ENCODE measurements around the gene ATL3.
"Not testable (repeated sequence)": the region's sequence is repeated elsewhere in the genome, so short reads cannot be mapped to it uniquely, and the experiment has no call there.

ATL3 gene

DNA sequence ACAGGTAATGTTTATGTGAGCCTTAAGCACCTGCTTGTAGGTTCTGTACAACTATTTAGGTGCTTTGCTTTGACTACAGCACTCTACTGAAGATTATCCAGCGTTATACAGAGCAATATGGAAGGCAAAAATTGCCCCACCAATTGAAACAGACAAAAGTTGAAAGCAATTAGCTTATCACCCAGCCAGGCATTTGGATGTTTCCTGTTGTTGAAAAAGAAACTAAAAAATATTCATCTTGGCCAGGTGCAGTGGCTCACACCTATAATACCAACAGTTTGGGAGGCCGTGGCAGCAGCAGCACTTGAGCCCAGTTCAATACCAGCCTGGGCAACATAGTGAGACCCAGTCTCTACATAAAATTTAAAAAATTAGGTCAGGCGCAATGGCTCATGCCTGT is 18.5 kb downstream of the ATL3 start:
- Histone ChIP-seq H3K9me3 (ENCODE audit: control insufficient read depth, insufficient read depth, low read depth, low read length) (no peaks in the 10 kb centered on the region), H3K4me1 (ENCODE audit: control insufficient read depth, insufficient read depth, low read length) (no peaks in the 10 kb centered on the region), H3K27ac (ENCODE audit: low read depth, low read length) (no peak overlapping the region), H3K4me3 (ENCODE audit: low read depth, low read length) (no peak overlapping the region), H3K36me3 (ENCODE audit: control insufficient read depth, insufficient read depth, low read length) (peaks cover 48% of the 10 kb centered on the region), H3K27me3 (ENCODE audit: control insufficient read depth, insufficient read depth, low read length) (no peaks in the 10 kb centered on the region), H3K9ac (ENCODE audit: low read length) (no peak overlapping the region)

DNA sequence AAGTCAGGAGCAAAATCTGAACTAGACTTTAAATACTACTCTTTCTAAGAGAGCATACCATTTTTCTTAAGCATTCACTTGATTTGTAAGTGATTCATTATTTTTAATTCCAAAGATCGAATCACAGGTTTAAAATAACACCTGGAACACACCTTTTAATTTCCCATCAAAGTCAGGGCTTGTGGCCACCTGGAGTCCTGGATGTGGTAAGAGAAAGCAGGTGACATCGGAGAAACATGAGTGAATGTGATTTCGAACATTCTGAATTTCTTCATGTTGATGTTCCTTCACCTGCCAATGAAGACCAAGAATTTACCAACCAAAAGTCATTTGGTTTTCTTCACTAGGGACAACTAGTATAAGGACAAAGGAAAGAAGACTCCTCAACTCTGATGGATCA is 28.0 kb downstream of the ATL3 start:
- Histone ChIP-seq H3K9ac (ENCODE audit: low read length) (no peak overlapping the region), H3K27ac (ENCODE audit: low read depth, low read length) (no peak overlapping the region), H3K4me1 (ENCODE audit: control insufficient read depth, insufficient read depth, low read length) (no peaks in the 10 kb centered on the region), H3K9me3 (ENCODE audit: control insufficient read depth, insufficient read depth, low read depth, low read length) (no peaks in the 10 kb centered on the region), H3K36me3 (ENCODE audit: control insufficient read depth, insufficient read depth, low read length) (peaks cover 59% of the 10 kb centered on the region), H3K4me3 (ENCODE audit: low read depth, low read length) (no peak overlapping the region), H3K27me3 (ENCODE audit: control insufficient read depth, insufficient read depth, low read length) (no peaks in the 10 kb centered on the region)

DNA sequence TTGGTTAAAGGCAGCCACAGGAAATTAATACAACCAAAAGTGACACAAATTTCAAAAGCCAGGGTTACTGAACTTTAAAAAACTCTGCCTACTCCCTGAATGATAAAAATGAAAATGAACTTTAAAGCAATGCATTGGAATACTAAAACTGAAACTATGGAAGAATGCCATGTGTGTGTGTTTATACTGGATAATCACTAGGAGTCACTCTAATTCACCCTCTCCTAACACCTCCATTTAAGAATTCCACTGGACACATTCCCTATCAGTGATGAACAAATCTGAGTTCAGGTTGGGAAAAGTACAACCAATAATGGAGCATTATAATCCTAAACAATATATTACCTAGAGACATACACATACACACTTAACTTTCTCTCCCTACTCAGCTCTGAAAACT is 29.4 kb downstream of the ATL3 start:
- no peaks in the 10 kb centered on the region for H3K4me1 ChIP-seq (ENCODE audit: control insufficient read depth, insufficient read depth, low read length)
- peaks cover 50% of the 10 kb centered on the region for H3K36me3 ChIP-seq (ENCODE audit: control insufficient read depth, insufficient read depth, low read length)
- H3K27me3 ChIP-seq (ENCODE audit: control insufficient read depth, insufficient read depth, low read length), result no peaks in the 10 kb centered on the region
- no peak overlapping the region for H3K4me3 ChIP-seq (ENCODE audit: low read depth, low read length)
- H3K9me3 ChIP-seq (ENCODE audit: control insufficient read depth, insufficient read depth, low read depth, low read length), result no peaks in the 10 kb centered on the region
- H3K9ac ChIP-seq (ENCODE audit: low read length), result no peak overlapping the region
- no peak overlapping the region for H3K27ac ChIP-seq (ENCODE audit: low read depth, low read length)

DNA sequence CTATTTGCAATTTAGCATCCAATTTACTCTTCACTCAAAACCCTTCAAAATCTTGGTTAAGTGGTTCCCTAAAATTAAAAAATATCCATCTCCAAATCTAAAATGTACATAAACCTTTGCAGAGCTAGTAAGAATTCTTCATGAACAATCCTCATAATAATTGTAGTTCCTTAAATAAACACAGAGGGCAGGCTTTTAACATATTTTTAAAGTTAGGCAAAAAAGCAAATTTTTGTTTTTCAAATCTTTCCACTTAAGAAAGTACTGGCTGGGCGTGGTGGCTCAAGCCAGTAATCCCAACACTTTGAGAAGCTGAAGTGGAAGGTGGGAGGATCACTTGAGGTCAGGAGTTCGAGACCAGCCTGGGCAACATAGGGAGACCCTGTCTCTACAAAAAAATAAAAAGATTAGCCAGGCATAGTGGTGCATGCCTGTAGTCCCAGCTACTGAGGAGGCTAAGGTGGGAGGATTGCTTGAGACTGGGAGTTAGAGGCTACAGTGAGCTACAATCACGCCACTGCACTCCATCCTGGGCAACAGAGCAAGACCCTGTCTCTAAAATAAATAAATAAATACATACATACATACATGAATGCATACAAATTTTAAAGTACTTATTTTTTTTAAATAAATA is 31.9 kb downstream of the ATL3 start:
- Histone ChIP-seq H3K36me3 (ENCODE audit: control insufficient read depth, insufficient read depth, low read length) (peaks cover 45% of the 10 kb centered on the region), H3K27me3 (ENCODE audit: control insufficient read depth, insufficient read depth, low read length) (no peaks in the 10 kb centered on the region), H3K4me3 (ENCODE audit: low read depth, low read length) (no peak overlapping the region), H3K27ac (ENCODE audit: low read depth, low read length) (no peak overlapping the region), H3K9ac (ENCODE audit: low read length) (no peak overlapping the region), H3K9me3 (ENCODE audit: control insufficient read depth, insufficient read depth, low read depth, low read length) (no peaks in the 10 kb centered on the region), H3K4me1 (ENCODE audit: control insufficient read depth, insufficient read depth, low read length) (peaks cover 4% of the 10 kb centered on the region)

DNA sequence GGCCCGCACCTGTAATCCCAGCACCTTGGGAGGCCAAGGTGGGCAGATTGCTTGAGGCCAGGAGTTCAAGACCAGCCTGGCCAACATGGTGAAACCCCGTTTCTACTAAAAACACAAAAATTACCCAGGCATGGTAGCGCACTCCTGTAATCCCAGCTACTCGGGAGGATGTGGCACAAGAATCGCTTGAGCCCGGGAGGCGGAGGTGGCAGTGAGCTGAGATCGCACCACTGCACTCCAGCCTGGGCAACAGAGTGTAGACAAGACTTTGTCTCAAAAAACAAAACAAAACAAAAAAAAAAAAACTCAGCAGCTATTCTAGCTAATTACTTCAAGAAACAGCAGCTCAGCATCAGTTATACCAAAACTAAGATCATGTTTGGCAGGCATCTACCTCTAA is 32.7 kb downstream of the ATL3 start:
- H3K27ac ChIP-seq (ENCODE audit: low read depth, low read length); H3K4me1 ChIP-seq (ENCODE audit: control insufficient read depth, insufficient read depth, low read length); H3K9me3 ChIP-seq (ENCODE audit: control insufficient read depth, insufficient read depth, low read depth, low read length); H3K4me3 ChIP-seq (ENCODE audit: low read depth, low read length); H3K27me3 ChIP-seq (ENCODE audit: control insufficient read depth, insufficient read depth, low read length); H3K9ac ChIP-seq (ENCODE audit: low read length): not testable (repeated sequence)
- peaks cover 38% of the 10 kb centered on the region for H3K36me3 ChIP-seq (ENCODE audit: control insufficient read depth, insufficient read depth, low read length)

DNA sequence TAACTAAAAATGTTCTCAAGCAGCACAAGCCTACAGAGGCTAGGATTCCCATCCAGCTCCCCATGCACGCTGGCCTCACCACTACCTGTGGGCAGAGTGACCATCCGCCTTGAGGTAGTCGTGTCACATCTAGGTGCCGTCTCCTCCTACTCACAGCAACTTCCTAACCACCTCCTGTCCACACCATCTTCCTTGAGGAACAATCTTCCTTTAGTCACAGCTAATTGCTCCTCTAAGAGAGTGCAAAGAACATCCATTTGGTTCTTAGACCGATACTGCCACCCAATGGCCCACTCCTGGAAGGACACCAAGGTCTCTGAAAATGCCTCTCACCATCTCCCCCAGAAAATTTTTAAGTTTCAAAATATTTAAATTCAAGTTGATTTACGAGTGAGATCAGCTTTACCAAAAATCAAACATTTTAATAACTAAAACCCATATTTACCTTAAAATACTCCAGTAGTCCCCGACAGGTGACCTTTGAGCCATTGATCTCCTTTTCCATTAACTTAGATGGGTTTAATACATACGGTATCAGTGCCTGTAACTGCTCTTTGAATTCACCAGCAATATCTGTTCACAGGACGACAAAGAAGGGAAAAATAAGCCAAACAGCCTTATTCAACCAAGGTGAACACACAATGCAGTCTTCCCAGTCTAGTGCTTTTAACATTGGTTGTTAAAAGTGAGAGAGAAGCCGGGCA is 35.3 kb downstream of the ATL3 start:
- no peaks in the 10 kb centered on the region for H3K9me3 ChIP-seq (ENCODE audit: control insufficient read depth, insufficient read depth, low read depth, low read length)
- no peak overlapping the region for H3K9ac ChIP-seq (ENCODE audit: low read length)
- H3K36me3 ChIP-seq (ENCODE audit: control insufficient read depth, insufficient read depth, low read length), result peaks cover 37% of the 10 kb centered on the region
- no peak overlapping the region for H3K4me3 ChIP-seq (ENCODE audit: low read depth, low read length)
- no peak overlapping the region for H3K27ac ChIP-seq (ENCODE audit: low read depth, low read length)
- no peaks in the 10 kb centered on the region for H3K27me3 ChIP-seq (ENCODE audit: control insufficient read depth, insufficient read depth, low read length)
- H3K4me1 ChIP-seq (ENCODE audit: control insufficient read depth, insufficient read depth, low read length), result peaks cover 4% of the 10 kb centered on the region

DNA sequence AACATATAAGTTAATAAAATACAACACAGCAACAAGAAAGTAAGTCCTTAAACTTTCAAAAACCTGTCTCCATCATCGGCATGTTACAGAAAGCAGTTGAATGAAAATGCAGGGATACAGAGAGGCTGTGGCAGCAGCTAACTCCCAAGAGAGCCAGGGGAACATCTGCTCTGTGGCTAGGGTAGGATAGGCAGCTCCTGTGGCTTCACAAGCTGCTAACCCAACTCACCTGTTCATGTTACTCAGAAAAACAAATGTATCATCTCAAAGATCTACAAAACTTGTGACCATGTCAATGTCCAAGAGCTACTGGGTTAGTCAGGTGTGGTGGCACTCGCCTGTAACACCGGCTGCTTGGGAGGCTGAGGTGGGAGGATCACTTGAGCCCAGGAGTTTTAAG is 41.8 kb downstream of the ATL3 start:
- Histone ChIP-seq H3K9me3 (ENCODE audit: control insufficient read depth, insufficient read depth, low read depth, low read length) (no peaks in the 10 kb centered on the region), H3K27me3 (ENCODE audit: control insufficient read depth, insufficient read depth, low read length) (no peaks in the 10 kb centered on the region), H3K4me3 (ENCODE audit: low read depth, low read length) (no peak overlapping the region), H3K27ac (ENCODE audit: low read depth, low read length) (no peak overlapping the region), H3K4me1 (ENCODE audit: control insufficient read depth, insufficient read depth, low read length) (0 out of 2 replicates have a peak, but pooled peaks cover 4% of the 10 kb centered on the region), H3K36me3 (ENCODE audit: control insufficient read depth, insufficient read depth, low read length) (peaks cover 52% of the 10 kb centered on the region), H3K9ac (ENCODE audit: low read length) (no peak overlapping the region)

DNA sequence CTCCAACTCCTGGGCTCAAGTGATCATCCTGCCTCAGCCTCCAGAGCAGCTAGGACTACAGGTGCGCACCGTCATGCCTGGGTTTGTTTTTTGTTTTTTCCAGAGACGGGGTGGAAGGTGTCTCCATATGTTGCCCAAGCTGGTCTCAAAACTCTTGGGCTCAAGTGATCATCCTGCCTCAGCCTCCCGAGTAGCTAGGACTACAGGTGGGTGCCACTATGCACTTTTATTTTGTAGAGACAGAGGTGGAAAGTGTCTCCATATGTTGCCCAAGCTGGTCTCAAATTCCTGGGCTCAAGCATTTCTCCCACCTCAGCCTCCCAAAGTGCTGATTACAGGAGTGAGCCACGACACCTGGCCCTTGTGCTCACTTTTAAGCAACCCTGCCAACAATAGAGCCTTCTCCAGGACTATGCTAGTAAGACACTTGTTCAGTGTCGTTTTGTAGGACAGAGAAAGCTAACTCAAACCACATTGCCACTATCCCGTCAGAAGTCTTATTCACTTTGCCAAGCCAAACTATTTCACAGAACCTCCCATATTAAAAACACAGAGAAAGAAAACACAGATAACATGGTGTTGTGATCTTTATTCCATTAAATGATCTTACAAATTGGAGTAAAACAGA is 47.5 kb downstream of the ATL3 start:
- peaks cover 6% of the 10 kb centered on the region for H3K36me3 ChIP-seq (ENCODE audit: control insufficient read depth, insufficient read depth, low read length)

DNA sequence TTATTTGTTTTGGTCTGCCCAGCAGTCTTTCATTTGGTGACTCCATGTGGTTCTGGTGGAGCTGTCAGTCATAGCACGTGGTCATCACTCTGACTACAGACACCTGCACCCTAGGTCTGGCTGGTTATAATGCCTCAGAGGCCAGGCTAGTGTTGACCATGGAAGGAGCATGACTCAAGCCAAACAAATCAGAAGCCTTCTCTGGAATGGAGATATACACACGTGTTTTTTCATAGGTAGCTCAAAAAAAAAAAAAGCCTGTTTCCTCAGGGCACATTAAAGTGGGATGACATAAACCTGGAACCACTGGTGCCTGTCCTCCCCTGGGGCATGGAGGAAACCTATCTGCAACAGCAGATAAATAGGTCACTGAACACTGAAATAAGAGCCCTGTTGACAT is 48.9 kb downstream of the ATL3 start:
- Histone ChIP-seq H3K36me3 (ENCODE audit: control insufficient read depth, insufficient read depth, low read length) (peaks cover 2% of the 10 kb centered on the region; the same call in 1 of the 2 replicates), H3K4me1 (ENCODE audit: control insufficient read depth, insufficient read depth, low read length) (peaks cover 11% of the 10 kb centered on the region), H3K9ac (ENCODE audit: low read length) (no peak overlapping the region), H3K9me3 (ENCODE audit: control insufficient read depth, insufficient read depth, low read depth, low read length) (no peaks in the 10 kb centered on the region), H3K27me3 (ENCODE audit: control insufficient read depth, insufficient read depth, low read length) (no peaks in the 10 kb centered on the region), H3K27ac (ENCODE audit: low read depth, low read length) (no peak overlapping the region), H3K4me3 (ENCODE audit: low read depth, low read length) (no peak overlapping the region)

More for the DNA sequence above, 47.5 kb downstream of the ATL3 start:
- Histone ChIP-seq H3K9me3 (ENCODE audit: control insufficient read depth, insufficient read depth, low read depth, low read length) (no peaks in the 10 kb centered on the region), H3K27me3 (ENCODE audit: control insufficient read depth, insufficient read depth, low read length) (no peaks in the 10 kb centered on the region), H3K4me3 (ENCODE audit: low read depth, low read length) (no peak overlapping the region), H3K9ac (ENCODE audit: low read length) (no peak overlapping the region), H3K4me1 (ENCODE audit: control insufficient read depth, insufficient read depth, low read length) (peaks cover 11% of the 10 kb centered on the region), H3K27ac (ENCODE audit: low read depth, low read length) (no peak overlapping the region)

DNA sequence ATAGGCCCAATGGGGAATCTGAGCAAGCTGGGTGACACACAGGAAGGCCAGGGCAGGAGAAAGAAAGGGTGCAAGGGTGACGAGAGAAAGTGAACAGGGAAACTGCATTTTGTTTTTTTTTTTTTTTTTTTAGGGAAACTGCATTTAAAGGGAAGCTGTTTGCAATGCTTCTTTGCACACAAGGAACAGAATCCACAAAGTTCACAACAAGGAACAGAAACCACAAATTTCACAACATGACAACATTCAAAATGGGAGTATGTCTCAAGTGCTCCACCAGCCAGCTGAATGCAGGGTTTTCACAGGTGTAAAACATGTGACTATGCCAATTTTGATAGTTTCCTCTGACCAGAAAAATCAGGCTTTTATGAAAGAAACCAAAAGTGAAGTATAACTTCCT is 50.1 kb downstream of the ATL3 start:
- peaks cover 11% of the 10 kb centered on the region for H3K4me1 ChIP-seq (ENCODE audit: control insufficient read depth, insufficient read depth, low read length)
- H3K9ac ChIP-seq (ENCODE audit: low read length), result no peak overlapping the region
- H3K27me3 ChIP-seq (ENCODE audit: control insufficient read depth, insufficient read depth, low read length), result no peaks in the 10 kb centered on the region
- H3K36me3 ChIP-seq (ENCODE audit: control insufficient read depth, insufficient read depth, low read length), result no peaks in the 10 kb centered on the region
- no peak overlapping the region for H3K4me3 ChIP-seq (ENCODE audit: low read depth, low read length)
- no peaks in the 10 kb centered on the region for H3K9me3 ChIP-seq (ENCODE audit: control insufficient read depth, insufficient read depth, low read depth, low read length)
- H3K27ac ChIP-seq (ENCODE audit: low read depth, low read length), result no peak overlapping the region

DNA sequence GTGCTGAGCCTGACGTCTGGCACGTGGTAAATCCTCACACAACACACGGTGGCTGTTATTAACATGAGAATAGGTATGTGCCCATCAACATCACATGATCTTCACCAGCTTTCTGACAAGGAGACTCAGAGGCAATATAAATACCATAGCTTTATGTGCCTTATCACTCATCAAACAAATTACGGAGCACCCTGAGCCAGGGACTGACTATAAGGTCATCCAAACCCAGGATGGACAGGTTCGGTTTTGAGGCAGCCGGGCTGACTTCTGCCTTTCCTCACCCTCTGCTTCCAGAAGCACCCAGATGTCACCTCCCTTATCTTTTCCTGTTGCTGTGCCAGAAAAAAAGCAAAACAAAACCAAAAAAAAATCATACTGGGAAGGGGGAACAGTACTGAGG is 51.2 kb downstream of the ATL3 start:
- Histone ChIP-seq H3K36me3 (ENCODE audit: control insufficient read depth, insufficient read depth, low read length) (no peaks in the 10 kb centered on the region), H3K4me1 (ENCODE audit: control insufficient read depth, insufficient read depth, low read length) (peaks cover 10% of the 10 kb centered on the region), H3K27me3 (ENCODE audit: control insufficient read depth, insufficient read depth, low read length) (no peaks in the 10 kb centered on the region), H3K9me3 (ENCODE audit: control insufficient read depth, insufficient read depth, low read depth, low read length) (no peaks in the 10 kb centered on the region), H3K4me3 (ENCODE audit: low read depth, low read length) (no peak overlapping the region), H3K27ac (ENCODE audit: low read depth, low read length) (no peak overlapping the region), H3K9ac (ENCODE audit: low read length) (no peak overlapping the region)
